ENCODE data around the gene LUC7L2.

DNA sequence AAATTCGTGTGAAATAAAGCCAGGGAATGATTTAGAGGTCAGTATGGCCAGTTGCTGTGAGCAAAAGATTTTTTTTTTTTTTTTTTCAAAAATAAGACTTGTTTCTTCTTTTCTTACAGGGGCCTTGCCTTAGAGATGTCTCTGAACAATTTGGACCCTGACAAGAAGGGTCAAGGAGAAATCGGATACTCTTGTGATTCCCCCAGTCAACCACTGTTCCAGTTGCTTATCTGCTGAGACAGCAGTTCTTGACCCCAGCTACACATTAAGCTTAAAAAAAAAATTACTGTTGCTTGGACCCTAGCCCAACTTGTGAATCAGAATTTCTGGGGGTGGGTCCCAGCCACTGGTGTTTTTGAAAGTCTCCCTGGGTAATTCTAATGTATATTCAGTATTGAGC lies 30.6 kb upstream of the LUC7L2 start:
- no peak for TF ChIP-seq CTCF (IDR thresholded peaks at IDR 0.05)
- no peak for TF ChIP-seq POLR2A (IDR thresholded peaks at IDR 0.05)
- no peak for TF ChIP-seq EP300 (IDR thresholded peaks at IDR 0.05)
